ENCODE data around the gene TMEM121. TPM values are rescaled to one million over a fixed set of nuclear protein-coding genes. Genes with fewer than 3 reads are reported as not detected.

The TMEM121 gene
- polyA plus RNA-seq, 1 of the 3 experiments (the other 2 are of a cell fraction): 9.1 TPM

- no peak overlapping the region for H3K4me2 ChIP-seq
- peaks cover 13% of the 10 kb centered on the region; the same call in 1 of the 2 replicates for H3K79me2 ChIP-seq (ENCODE audit: insufficient read depth)
- H3K9me3 ChIP-seq: no peaks in the 10 kb centered on the region
- H3F3A ChIP-seq (replicated peaks; ENCODE audit: insufficient read depth): no peaks in the 10 kb centered on the region
- POLR2A ChIA-PET: no interaction called here
- WGBS (ENCODE audit: low lambda C conversion rate): 85% methylated on average over 10 of the region's 26 CpGs
- no peaks in the 10 kb centered on the region for H3K27me3 ChIP-seq (ENCODE audit: insufficient read depth)
- peaks cover 17 to 53% of the 10 kb centered on the region in 2 experiments; a peak in 3 of 4 replicates for H3K4me1 ChIP-seq (ENCODE audit: control insufficient read depth in 1 of 2, insufficient read depth in 2 of 2, low read depth in 1 of 2, low read length in 1 of 2)
- H3K36me3 ChIP-seq (replicated peaks in 1 of 2; ENCODE audit: control insufficient read depth in 1 of 2, insufficient read depth in 2 of 2, low read length in 1 of 2): no peaks in the 10 kb centered on the region
- H2AFZ ChIP-seq (ENCODE audit: low read depth): no peak overlapping the region
- H3K9ac ChIP-seq: no peak overlapping the region; the same call in 1 of the 2 replicates
- no peak for TF ChIP-seq POLR2AphosphoS5 (IDR thresholded peaks at IDR 0.05; ENCODE audit: low read depth, low read length)
- no peak for TF ChIP-seq SMC3 (IDR thresholded peaks at IDR 0.05; ENCODE audit: low read depth, low read length)
- no peak for TF ChIP-seq GABPA (IDR thresholded peaks at IDR 0.05; ENCODE audit: low read depth)
- no peak for TF ChIP-seq YY1 (IDR thresholded peaks at IDR 0.05; ENCODE audit: low read depth)
- no peak for TF ChIP-seq FOXM1 (IDR thresholded peaks at IDR 0.05; ENCODE audit: low read depth)
- TF ChIP-seq SIN3A (IDR thresholded peaks at IDR 0.05; ENCODE audit: borderline replicate concordance, low read depth, low read length): no peak
- TF ChIP-seq FOSL2 (IDR thresholded peaks at IDR 0.05; ENCODE audit: borderline replicate concordance, low read depth): no peak
- TF ChIP-seq EZH2phosphoT487 (IDR thresholded peaks at IDR 0.05; ENCODE audit: borderline replicate concordance, low read depth): no peak
- no peak for TF ChIP-seq NFIC (IDR thresholded peaks at IDR 0.05; ENCODE audit: borderline replicate concordance)
- no peak for TF ChIP-seq REST (IDR thresholded peaks at IDR 0.05; ENCODE audit: low read depth, low read length)
- TF ChIP-seq USF2 (IDR thresholded peaks at IDR 0.05; ENCODE audit: borderline replicate concordance, low read depth, low read length): no peak
- H3K9me2 ChIP-seq: no peaks in the 10 kb centered on the region
- H3K27ac ChIP-seq (ENCODE audit: low read depth in 2 of 2, low read length in 1 of 2): peak overlapping the region in 1 of 2 experiments; percentile 82; a peak in 2 of 4 replicates
- peaks cover 11% of the 10 kb centered on the region; the same call in 1 of the 2 replicates for H4K20me1 ChIP-seq (ENCODE audit: insufficient read depth)
- no peak for DNase-seq
- H3K4me3 ChIP-seq (ENCODE audit: low read depth in 2 of 2, low read length in 1 of 2): no peak overlapping the region
- CTCF ChIA-PET: interaction anchor here (2.0 to 5.9 kb wide), 7 partner anchors 8 to 119 kb away, joined by 5 to 135 read pairs (median 61); partner anchors contain the start of gene TMEM121
Observed at GRCh38 chr14:105487986-105488777, 38.2 kb upstream of the TMEM121 start.

Data from SK-N-SH (cell line).